HG03565 (cell line): ENCODE results near the gene IRAG1.

Experiments used
- ATAC-seq: cut with Tn5 transposase; IDR thresholded peaks from one replicate; pipeline ENCODE4 v1.9.1; 2021; ENCODE audit warnings: mild to moderate bottlenecking, moderate library complexity; ENCODE audit not compliant: unreplicated experiment

IRAG1 gene

GRCh38 chr11:10693509-10694081, at the start of gene IRAG1:
Gene IRAG1 (minus strand): TSS chr11:10693755. CDS start chr11:10693602, 153 bp downstream.
- ATAC-seq = no peak

GRCh38 chr11:10742460-10743208, 49.1 kb upstream of the IRAG1 start:
- no peak for ATAC-seq

- peak; percentile 88 for ATAC-seq
Measured at GRCh38 chr11:10735481-10736475, 42.2 kb upstream of the IRAG1 start.

- no peak for ATAC-seq
Measured at GRCh38 chr11:10731064-10731680, 37.6 kb upstream of the IRAG1 start.

- no peak for ATAC-seq
Measured at GRCh38 chr11:10730151-10730550, 36.6 kb upstream of the IRAG1 start.

- no peak for ATAC-seq
Measured at GRCh38 chr11:10728789-10729472, 35.4 kb upstream of the IRAG1 start.

- no peak for ATAC-seq
Measured at GRCh38 chr11:10728154-10728553, 34.6 kb upstream of the IRAG1 start.

GRCh38 chr11:10727146-10727851, 33.7 kb upstream of the IRAG1 start:
- no peak for ATAC-seq

- no peak for ATAC-seq
Measured at GRCh38 chr11:10725907-10726253, 32.3 kb upstream of the IRAG1 start.

GRCh38 chr11:10725114-10725906, 31.8 kb upstream of the IRAG1 start:
- ATAC-seq = no peak

- ATAC-seq = no peak
Measured at GRCh38 chr11:10722307-10722706, 28.8 kb upstream of the IRAG1 start.

GRCh38 chr11:10720881-10721376, 27.4 kb upstream of the IRAG1 start:
- ATAC-seq = no peak

GRCh38 chr11:10719616-10720015, 26.1 kb upstream of the IRAG1 start:
- no peak for ATAC-seq

GRCh38 chr11:10716543-10717259, 23.1 kb upstream of the IRAG1 start:
- no peak for ATAC-seq

GRCh38 chr11:10716122-10716521, 22.6 kb upstream of the IRAG1 start:
- no peak for ATAC-seq

GRCh38 chr11:10715571-10715970, 22.0 kb upstream of the IRAG1 start:
- no peak for ATAC-seq

GRCh38 chr11:10709299-10710086, 15.9 kb upstream of the IRAG1 start:
- no peak for ATAC-seq
